Measurements from ENCODE around the gene UTP4. TPM values are rescaled to one million over a fixed set of nuclear protein-coding genes. Genes with fewer than 3 reads are reported as not detected.
"Not testable (repeated sequence)": the region's sequence is repeated elsewhere in the genome, so short reads cannot be mapped to it uniquely, and the experiment has no call there.

Gene UTP4
- total RNA-seq, 1 experiment from 2014 or later = 28.1 TPM

DNA sequence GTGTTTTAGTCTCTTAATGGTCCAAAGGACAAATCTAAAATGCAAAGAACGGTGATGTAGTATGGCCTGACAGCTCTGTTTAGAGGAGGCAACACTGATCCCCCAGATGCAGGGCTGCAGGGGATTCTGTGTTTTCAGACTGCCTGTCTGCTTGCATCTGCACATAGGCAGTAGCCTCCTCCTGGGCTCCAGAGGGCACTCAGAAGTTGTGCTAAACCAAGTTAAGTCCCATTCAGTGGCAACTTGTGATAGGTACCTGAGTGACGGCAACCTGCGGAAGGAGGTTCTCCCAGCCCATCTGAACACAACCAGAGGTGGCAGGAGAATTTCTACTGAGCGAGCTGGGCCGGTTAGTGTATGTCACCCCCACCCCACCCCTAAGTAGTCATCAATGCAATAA is 17.1 kb upstream of the UTP4 start:
- H3K4me3 ChIP-seq = no peak overlapping the region
- DNase-seq (ENCODE audit: low read depth in 1 of 2, low spot score in 2 of 2) = no peak
- no peak overlapping the region for H3K27ac ChIP-seq
- no peaks in the 10 kb centered on the region for H3K27me3 ChIP-seq (replicated peaks)
- H3K9me3 ChIP-seq (replicated peaks) = no peaks in the 10 kb centered on the region
- peaks cover 65% of the 10 kb centered on the region for H3K36me3 ChIP-seq
- H3K4me1 ChIP-seq (replicated peaks) = no peaks in the 10 kb centered on the region

GRCh38 chr16:69115837-69116236 is 16.6 kb upstream of the UTP4 start:
- no peaks in the 10 kb centered on the region for H3K27me3 ChIP-seq (replicated peaks)
- no peaks in the 10 kb centered on the region for H3K9me3 ChIP-seq (replicated peaks)
- no peaks in the 10 kb centered on the region for H3K4me1 ChIP-seq (replicated peaks)
- no peak overlapping the region for H3K4me3 ChIP-seq
- H3K36me3 ChIP-seq = peaks cover 70% of the 10 kb centered on the region
- no peak overlapping the region for H3K27ac ChIP-seq
- DNase-seq (ENCODE audit: low read depth in 1 of 2, low spot score in 2 of 2) = no peak

DNA sequence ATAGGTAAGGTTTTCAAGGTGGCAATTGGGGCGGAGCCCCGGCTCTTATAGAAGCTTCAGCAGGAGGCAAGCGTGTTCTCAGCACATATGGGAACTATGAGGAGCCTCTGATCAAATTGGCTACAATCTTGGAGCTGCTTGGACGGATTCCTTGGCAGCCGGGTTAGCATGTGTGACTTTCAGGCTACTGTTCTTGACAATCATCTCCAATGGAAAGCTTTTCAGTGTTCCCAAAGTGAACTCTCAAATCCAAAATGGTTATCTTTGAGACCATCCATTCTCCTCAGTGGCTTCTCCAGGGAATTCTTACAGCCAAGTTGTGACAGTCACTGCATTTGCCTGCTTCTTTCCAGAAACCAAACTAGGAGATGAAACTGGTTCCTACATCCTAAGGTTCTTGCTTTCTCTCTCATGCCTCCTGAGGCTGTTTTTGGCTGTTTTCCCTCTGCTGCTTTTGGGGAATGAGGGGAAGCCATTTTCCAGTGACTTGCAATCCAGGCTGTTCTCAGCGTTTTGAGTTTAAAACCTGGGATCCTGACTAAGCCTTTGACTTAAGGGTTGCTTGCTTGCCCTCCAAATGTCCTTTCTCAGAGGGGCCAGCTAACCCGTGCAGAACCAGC is 16.1 kb upstream of the UTP4 start:
- DNase-seq (ENCODE audit: low read depth in 1 of 2, low spot score in 2 of 2) = no peak
- no peaks in the 10 kb centered on the region for H3K4me1 ChIP-seq (replicated peaks)
- no peaks in the 10 kb centered on the region for H3K27me3 ChIP-seq (replicated peaks)
- H3K4me3 ChIP-seq = no peak overlapping the region
- H3K36me3 ChIP-seq = peaks cover 75% of the 10 kb centered on the region
- no peak overlapping the region for H3K27ac ChIP-seq
- H3K9me3 ChIP-seq (replicated peaks) = no peaks in the 10 kb centered on the region

DNA sequence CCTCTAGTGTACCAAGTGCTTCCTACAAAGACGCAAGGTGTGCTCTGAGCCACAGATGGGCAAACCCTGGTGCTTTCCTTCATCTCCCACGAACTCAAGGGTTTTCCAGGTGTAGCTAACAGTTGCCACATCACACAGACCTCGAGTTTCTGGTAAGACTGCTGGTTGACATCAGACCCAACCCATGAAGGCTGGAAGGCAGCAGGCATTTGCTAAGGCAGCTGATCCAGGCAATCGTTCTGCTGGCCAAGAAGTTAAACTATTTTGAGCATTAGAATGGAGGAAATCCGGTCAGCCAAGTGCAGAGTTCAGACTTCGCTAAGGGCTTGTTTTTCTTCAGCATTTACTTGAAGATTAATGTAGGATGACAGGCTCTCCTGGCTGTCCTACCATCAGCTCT is 15.5 kb upstream of the UTP4 start:
- no peak overlapping the region for H3K27ac ChIP-seq
- peaks cover 75% of the 10 kb centered on the region for H3K36me3 ChIP-seq
- DNase-seq (ENCODE audit: low read depth in 1 of 2, low spot score in 2 of 2) = no peak

DNA sequence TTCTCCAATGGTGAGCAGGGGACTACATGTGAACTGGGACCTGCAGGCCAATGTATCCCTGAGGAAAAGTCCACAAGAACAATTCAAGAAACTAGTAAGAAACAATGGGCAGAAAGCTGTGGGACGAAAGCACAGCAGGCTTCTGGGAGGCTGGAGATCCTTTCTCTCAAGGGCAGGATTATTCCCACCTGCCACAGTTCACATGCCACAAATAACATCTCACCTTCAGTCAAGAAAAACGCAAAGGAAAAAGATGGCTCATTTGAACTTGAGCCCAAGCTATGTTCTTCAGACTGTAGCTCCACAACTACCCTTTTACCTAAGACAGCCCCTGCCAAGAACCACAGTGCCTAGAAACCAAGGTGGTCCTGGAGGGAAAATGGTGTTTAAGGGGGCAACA is 14.0 kb upstream of the UTP4 start:
- H3K4me1 ChIP-seq (replicated peaks) = no peaks in the 10 kb centered on the region
- H3K27ac ChIP-seq = no peak overlapping the region
- no peaks in the 10 kb centered on the region for H3K27me3 ChIP-seq (replicated peaks)
- no peak overlapping the region for H3K4me3 ChIP-seq
- H3K9me3 ChIP-seq (replicated peaks) = no peaks in the 10 kb centered on the region
- DNase-seq (ENCODE audit: low read depth in 1 of 2, low spot score in 2 of 2) = no peak
- peaks cover 79% of the 10 kb centered on the region for H3K36me3 ChIP-seq

More for the DNA sequence above, 15.5 kb upstream of the UTP4 start:
- Histone ChIP-seq H3K27me3 (replicated peaks) (no peaks in the 10 kb centered on the region), H3K4me3 (no peak overlapping the region), H3K9me3 (replicated peaks) (no peaks in the 10 kb centered on the region), H3K4me1 (replicated peaks) (no peaks in the 10 kb centered on the region)

GRCh38 chr16:69118994-69119393 is 13.5 kb upstream of the UTP4 start:
- Histone ChIP-seq H3K4me3 (no peak overlapping the region), H3K36me3 (peaks cover 82% of the 10 kb centered on the region), H3K27ac (no peak overlapping the region), H3K9me3 (replicated peaks) (no peaks in the 10 kb centered on the region), H3K27me3 (replicated peaks) (no peaks in the 10 kb centered on the region), H3K4me1 (replicated peaks) (no peaks in the 10 kb centered on the region)
- no peak for DNase-seq (ENCODE audit: low read depth in 1 of 2, low spot score in 2 of 2)

DNA sequence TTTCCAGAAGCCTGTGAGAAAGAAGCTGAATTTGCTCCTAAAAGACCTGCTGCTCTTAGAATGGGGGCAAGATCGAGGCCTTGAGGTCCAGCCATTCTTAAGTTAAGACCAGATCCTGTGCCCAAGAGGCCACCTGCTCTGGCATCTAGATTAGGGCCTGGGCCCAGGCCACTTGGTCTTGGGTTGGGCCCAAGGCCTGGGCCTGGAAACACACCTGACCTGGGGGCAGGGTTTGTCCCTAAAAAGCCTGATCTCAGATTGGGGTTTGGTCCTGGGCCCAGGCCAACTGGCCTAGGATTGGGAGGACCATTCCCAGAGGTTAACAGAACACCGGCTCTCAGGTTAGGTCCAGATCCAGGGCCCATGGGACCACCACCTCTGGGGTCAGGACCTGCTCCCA is 12.9 kb upstream of the UTP4 start:
- H3K36me3 ChIP-seq = peaks cover 84% of the 10 kb centered on the region
- H3K4me1 ChIP-seq (replicated peaks) = no peaks in the 10 kb centered on the region
- DNase-seq (ENCODE audit: low read depth in 1 of 2, low spot score in 2 of 2) = no peak
- H3K27me3 ChIP-seq (replicated peaks) = no peaks in the 10 kb centered on the region
- H3K4me3 ChIP-seq = no peak overlapping the region
- H3K27ac ChIP-seq = no peak overlapping the region
- no peaks in the 10 kb centered on the region for H3K9me3 ChIP-seq (replicated peaks)

DNA sequence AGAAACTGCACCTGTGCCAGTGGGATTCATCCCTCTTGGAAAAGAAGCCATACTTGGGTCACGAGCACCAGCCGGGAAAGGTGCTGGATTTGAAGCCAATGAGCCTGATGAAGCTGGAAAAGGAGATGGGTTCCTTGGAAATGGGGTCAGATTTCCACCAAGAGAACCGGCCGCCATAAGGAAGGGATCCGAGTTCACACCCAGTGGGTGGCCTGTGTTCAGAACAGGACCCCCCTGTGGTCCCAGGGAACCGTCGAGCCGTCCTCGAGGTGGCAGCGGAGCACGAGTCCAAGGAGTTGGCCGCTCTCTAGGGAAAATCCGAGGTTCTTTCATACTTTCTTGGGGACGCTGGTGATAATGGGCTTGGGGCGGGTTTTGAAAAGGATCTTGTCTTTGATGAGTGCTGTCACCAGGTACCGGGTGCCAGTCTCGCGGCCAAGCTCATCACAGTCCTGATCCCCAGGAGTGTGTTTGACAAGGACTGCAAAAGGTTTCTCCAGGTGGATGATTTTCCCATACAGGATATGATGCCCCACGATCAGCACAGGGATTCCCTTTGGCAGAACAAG is 12.3 kb upstream of the UTP4 start:
- DNase-seq (ENCODE audit: low read depth in 1 of 2, low spot score in 2 of 2) = no peak
- H3K4me1 ChIP-seq (replicated peaks) = no peaks in the 10 kb centered on the region
- peaks cover 80% of the 10 kb centered on the region for H3K36me3 ChIP-seq
- no peak overlapping the region for H3K4me3 ChIP-seq
- H3K9me3 ChIP-seq (replicated peaks) = no peaks in the 10 kb centered on the region
- H3K27me3 ChIP-seq (replicated peaks) = no peaks in the 10 kb centered on the region
- no peak overlapping the region for H3K27ac ChIP-seq

GRCh38 chr16:69123910-69124309 is 8.5 kb upstream of the UTP4 start:
- Histone ChIP-seq H3K27me3 (replicated peaks) (no peaks in the 10 kb centered on the region), H3K36me3 (peaks cover 77% of the 10 kb centered on the region), H3K9me3 (replicated peaks) (no peaks in the 10 kb centered on the region), H3K4me3 (no peak overlapping the region), H3K27ac (no peak overlapping the region), H3K4me1 (replicated peaks) (no peaks in the 10 kb centered on the region)
- peak; percentile 47 to 63 for DNase-seq (ENCODE audit: low read depth in 1 of 2, low spot score in 2 of 2)

GRCh38 chr16:69124406-69124805 is 8.0 kb upstream of the UTP4 start:
- not testable (repeated sequence) for H3K4me1 ChIP-seq (replicated peaks)

DNA sequence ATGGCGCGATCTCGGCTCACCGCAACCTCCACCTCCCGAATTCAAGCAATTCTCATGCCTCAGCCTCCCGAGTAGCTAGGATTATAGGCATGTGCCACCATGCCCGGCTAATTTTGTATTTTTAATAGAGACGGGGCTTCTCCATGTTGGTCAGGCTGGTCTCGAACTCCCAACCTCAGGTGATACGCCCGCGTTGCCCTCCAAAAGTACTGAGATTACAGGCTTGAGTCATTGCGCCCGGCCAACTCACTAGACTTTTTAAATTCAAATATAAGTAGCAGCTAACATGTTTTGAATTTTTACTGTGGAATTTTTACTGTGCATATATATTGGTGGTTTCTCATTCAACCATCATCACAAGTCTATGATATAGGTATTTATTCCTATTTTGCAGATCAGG is 7.5 kb upstream of the UTP4 start:
- not testable (repeated sequence) for H3K9me3 ChIP-seq (replicated peaks); H3K27ac ChIP-seq; H3K4me3 ChIP-seq; H3K4me1 ChIP-seq (replicated peaks); DNase-seq (ENCODE audit: low read depth in 1 of 2, low spot score in 2 of 2); H3K27me3 ChIP-seq (replicated peaks)
- peaks cover 74% of the 10 kb centered on the region for H3K36me3 ChIP-seq

More at GRCh38 chr16:69124406-69124805, 8.0 kb upstream of the UTP4 start:
- not testable (repeated sequence) for DNase-seq (ENCODE audit: low read depth in 1 of 2, low spot score in 2 of 2); H3K9me3 ChIP-seq (replicated peaks); H3K27me3 ChIP-seq (replicated peaks); H3K4me3 ChIP-seq; H3K27ac ChIP-seq
- H3K36me3 ChIP-seq = peaks cover 74% of the 10 kb centered on the region

DNA sequence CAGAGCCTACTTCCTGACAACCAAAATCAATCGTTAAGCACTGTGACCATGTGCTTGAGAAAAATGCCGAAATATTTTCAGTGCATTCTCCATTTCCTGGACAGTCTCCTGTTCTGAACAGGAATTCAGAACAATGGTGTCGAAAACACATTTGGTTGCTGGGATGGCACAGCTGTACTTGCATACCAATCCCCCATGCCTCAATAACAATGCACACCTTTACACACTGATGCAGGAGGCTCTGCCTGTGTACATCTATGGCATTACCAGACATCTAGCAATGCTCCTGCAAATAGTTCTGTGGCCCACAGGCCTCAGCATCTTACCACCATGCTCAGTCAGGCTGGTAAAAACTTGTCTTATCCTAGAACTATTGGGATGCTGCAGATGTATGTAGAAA is 6.2 kb upstream of the UTP4 start:
- no peaks in the 10 kb centered on the region for H3K9me3 ChIP-seq (replicated peaks)
- no peak overlapping the region for H3K27ac ChIP-seq
- H3K4me1 ChIP-seq (replicated peaks) = peaks cover 12% of the 10 kb centered on the region
- peaks cover 75% of the 10 kb centered on the region for H3K36me3 ChIP-seq
- no peaks in the 10 kb centered on the region for H3K27me3 ChIP-seq (replicated peaks)
- no peak overlapping the region for H3K4me3 ChIP-seq
- DNase-seq (ENCODE audit: low read depth in 1 of 2, low spot score in 2 of 2) = no peak

DNA sequence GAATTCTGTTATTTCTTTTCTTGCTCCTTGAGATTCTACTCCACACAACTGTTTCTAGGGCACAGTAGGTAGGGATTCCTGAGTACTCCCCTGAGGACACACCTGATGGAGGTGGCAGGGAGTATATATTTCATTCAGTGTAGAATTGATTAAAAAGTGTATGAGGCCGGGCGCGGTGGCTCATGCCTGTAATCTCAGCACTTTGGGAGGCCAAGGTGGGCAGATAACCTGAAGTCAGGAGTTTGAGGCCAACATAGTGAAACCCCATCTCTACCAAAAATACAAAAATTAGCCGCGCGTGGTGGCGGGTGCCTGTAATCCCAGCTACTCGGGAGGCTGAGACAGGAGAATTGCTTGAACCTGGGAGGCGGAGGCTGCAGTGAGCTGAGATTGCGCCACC is 5.6 kb upstream of the UTP4 start:
- H3K9me3 ChIP-seq (replicated peaks); H3K27ac ChIP-seq; H3K27me3 ChIP-seq (replicated peaks); DNase-seq (ENCODE audit: low read depth in 1 of 2, low spot score in 2 of 2); H3K4me3 ChIP-seq: not testable (repeated sequence)
- Histone ChIP-seq H3K4me1 (replicated peaks) (peaks cover 12% of the 10 kb centered on the region), H3K36me3 (peaks cover 76% of the 10 kb centered on the region)

DNA sequence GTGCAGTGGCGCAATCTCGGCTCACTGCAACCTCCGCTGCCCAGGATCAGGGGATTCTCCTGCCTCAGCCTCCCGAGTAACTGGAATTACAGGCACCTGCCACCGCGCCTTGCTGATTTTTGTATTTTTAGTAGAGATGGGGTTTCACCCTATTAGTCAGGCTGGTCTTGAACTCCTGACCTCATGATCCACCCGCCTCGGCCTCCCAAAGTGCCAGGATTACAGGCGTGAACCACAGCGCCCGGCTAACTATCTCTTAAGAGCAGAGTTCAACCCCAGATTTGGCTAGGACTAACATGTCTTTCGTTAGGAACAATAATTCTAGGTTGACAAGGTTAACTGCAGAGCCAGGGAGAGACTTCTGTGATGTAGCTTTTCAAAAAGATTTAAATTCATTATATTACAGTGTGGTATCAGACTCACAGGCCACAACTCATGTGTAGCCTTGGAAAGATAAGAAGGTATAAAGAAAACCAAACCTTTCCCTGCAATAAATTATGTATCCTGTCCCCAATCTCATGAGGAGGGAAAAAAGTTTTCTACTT is 4.4 kb upstream of the UTP4 start:
- Histone ChIP-seq H3K4me3 (no peak overlapping the region), H3K27ac (no peak overlapping the region), H3K27me3 (replicated peaks) (no peaks in the 10 kb centered on the region), H3K4me1 (replicated peaks) (peaks cover 12% of the 10 kb centered on the region), H3K9me3 (replicated peaks) (no peaks in the 10 kb centered on the region; the same call in 1 of the 2 replicates), H3K36me3 (peaks cover 73% of the 10 kb centered on the region)
- DNase-seq (ENCODE audit: low read depth in 1 of 2, low spot score in 2 of 2) = no peak

All from SJSA1 (cell line).